ENCODE measurements around the gene SEMA3D. TPM values are rescaled to one million over a fixed set of nuclear protein-coding genes. Genes with fewer than 3 reads are reported as not detected.

Gene SEMA3D
- total and polyA plus RNA-seq, 2 of the 13 experiments (the other 11 are each of a cell fraction or from before 2014, with no cell fraction given) = 0.07 TPM; not detected in 1

DNA sequence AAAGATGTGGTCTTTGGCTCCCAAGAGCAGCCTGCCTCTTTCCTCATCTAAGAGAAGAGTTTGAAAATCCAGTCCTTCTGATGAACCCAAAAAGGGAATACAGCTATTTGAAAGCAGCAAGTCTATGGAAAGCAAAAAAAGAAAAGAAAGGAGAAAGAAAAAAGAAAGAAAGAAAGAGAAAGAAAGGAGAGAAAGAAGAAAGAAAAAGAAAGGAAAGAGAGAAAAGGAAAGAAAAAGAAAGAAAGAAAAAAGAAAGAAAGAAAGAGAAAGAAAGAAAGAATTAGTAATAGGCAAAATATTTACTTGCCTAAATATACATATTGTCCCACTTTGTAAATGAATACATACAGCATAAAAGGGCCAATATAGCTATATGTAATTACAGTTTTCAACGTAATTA lies 89.0 kb downstream of the SEMA3D start:
- Histone ChIP-seq H3K9ac (ENCODE audit: insufficient read depth, low read depth, low read length) (no peak overlapping the region), H3K9me3 (ENCODE audit: low read length) (no peaks in the 10 kb centered on the region), H3K4me1 (ENCODE audit: insufficient read depth, low read length) (no peaks in the 10 kb centered on the region), H4K20me1 (ENCODE audit: insufficient read depth, low read length) (no peaks in the 10 kb centered on the region), H3K79me2 (ENCODE audit: insufficient read depth, low read length) (no peaks in the 10 kb centered on the region), H2AFZ (ENCODE audit: low read length) (no peak overlapping the region), H3K27ac (ENCODE audit: extremely low read length, insufficient read depth, low read length) (no peak overlapping the region), H3K4me2 (ENCODE audit: low read depth, low read length) (no peak overlapping the region), H3K4me3 (replicated peaks in 1 of 3; ENCODE audit: insufficient read depth in 1 of 3, low read depth in 2 of 3, low read length in 3 of 3) (no peak overlapping the region), H3K36me3 (replicated peaks in 1 of 2; ENCODE audit: control insufficient read depth in 1 of 2, insufficient read depth in 2 of 2, low read length in 2 of 2) (no peaks in the 10 kb centered on the region), H3K27me3 (ENCODE audit: control insufficient read depth in 1 of 2, insufficient read depth in 2 of 2, low read length in 2 of 2) (no peaks in the 10 kb centered on the region)
- ATAC-seq (no peak), DNase-seq (ENCODE audit: low spot score) (no peak), FAIRE-seq (no peak)
- ChIA-PET CTCF (ENCODE audit: low intra/inter-chr PET ratio, low total read pairs) (no interaction called here), POLR2A (no interaction called here)
- TF ChIP-seq, protein P1, sequence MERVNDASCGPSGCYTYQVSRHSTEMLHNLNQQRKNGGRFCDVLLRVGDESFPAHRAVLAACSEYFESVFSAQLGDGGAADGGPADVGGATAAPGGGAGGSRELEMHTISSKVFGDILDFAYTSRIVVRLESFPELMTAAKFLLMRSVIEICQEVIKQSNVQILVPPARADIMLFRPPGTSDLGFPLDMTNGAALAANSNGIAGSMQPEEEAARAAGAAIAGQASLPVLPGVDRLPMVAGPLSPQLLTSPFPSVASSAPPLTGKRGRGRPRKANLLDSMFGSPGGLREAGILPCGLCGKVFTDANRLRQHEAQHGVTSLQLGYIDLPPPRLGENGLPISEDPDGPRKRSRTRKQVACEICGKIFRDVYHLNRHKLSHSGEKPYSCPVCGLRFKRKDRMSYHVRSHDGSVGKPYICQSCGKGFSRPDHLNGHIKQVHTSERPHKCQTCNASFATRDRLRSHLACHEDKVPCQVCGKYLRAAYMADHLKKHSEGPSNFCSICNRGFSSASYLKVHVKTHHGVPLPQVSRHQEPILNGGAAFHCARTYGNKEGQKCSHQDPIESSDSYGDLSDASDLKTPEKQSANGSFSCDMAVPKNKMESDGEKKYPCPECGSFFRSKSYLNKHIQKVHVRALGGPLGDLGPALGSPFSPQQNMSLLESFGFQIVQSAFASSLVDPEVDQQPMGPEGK (CRISPR knock-in tag; IDR thresholded peaks at IDR 0.05) = no peak
- no peak for TF ChIP-seq CBX1 (IDR thresholded peaks at IDR 0.05; ENCODE audit: low read depth)
- TF ChIP-seq, protein P2, sequence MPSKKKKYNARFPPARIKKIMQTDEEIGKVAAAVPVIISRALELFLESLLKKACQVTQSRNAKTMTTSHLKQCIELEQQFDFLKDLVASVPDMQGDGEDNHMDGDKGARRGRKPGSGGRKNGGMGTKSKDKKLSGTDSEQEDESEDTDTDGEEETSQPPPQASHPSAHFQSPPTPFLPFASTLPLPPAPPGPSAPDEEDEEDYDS (CRISPR knock-in tag; IDR thresholded peaks at IDR 0.05) = no peak
- in situ Hi-C loops (cut with HindIII; ENCODE audit: extremely low pct_ligation_motif_present, low pct_unique_long_range_greater_than_20kb) (no loop called here), intact Hi-C loops (cut with micrococcal nuclease; ENCODE audit: unreplicated experiment) (no loop called here)
- 0% methylated on average over 1 of the region's 1 CpG for WGBS (ENCODE audit: low lambda C conversion rate)
- no TSS peak for BruUV-seq (replicated peaks)

DNA sequence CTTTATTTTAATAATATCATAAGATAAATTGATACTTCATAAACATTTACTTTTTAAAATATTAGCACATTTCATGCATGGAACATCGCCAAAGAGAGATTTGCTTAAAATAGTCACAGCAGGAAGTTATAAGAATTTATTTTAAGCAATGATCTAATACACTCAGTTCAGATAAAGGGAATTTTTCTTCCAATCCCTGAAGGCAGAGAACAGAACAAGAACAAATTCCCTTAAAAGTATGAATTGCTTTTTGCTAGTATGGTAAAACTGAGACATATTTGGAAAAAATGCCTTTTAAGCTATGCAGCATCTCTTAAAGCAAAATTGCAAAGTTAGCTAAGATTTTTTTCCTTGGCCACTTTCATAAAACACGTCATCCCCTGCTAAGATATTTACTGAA lies 91.0 kb downstream of the SEMA3D start:
- in situ Hi-C loops (cut with HindIII; ENCODE audit: extremely low pct_ligation_motif_present, low pct_unique_long_range_greater_than_20kb) = no loop called here
- CTCF ChIA-PET (ENCODE audit: low intra/inter-chr PET ratio, low total read pairs) = no interaction called here
- intact Hi-C loops (cut with micrococcal nuclease; ENCODE audit: unreplicated experiment) = no loop called here
- no TSS peak for BruUV-seq (replicated peaks)
- H3K79me2 ChIP-seq (ENCODE audit: insufficient read depth, low read length) = no peaks in the 10 kb centered on the region
- H3K9me3 ChIP-seq (ENCODE audit: low read length) = no peaks in the 10 kb centered on the region
- H3K4me2 ChIP-seq (ENCODE audit: low read depth, low read length) = no peak overlapping the region
- DNase-seq (ENCODE audit: low spot score) (no peak), FAIRE-seq (no peak), ATAC-seq (no peak)
- no peaks in the 10 kb centered on the region for H3K27me3 ChIP-seq (ENCODE audit: control insufficient read depth in 1 of 2, insufficient read depth in 2 of 2, low read length in 2 of 2)
- no peak overlapping the region for H3K4me3 ChIP-seq (replicated peaks in 1 of 3; ENCODE audit: insufficient read depth in 1 of 3, low read depth in 2 of 3, low read length in 3 of 3)
- H3K36me3 ChIP-seq (replicated peaks in 1 of 2; ENCODE audit: control insufficient read depth in 1 of 2, insufficient read depth in 2 of 2, low read length in 2 of 2) = no peaks in the 10 kb centered on the region
- no peak overlapping the region for H2AFZ ChIP-seq (ENCODE audit: low read length)
- TF ChIP-seq RNF2 (conservative IDR thresholded peaks at IDR 0.05; ENCODE audit: low read depth) (no peak), NR2F2 (IDR thresholded peaks at IDR 0.05; ENCODE audit: borderline replicate concordance, low read depth) (no peak), ZNF720 (CRISPR knock-in tag; IDR thresholded peaks at IDR 0.05) (no peak), CCAR2 (optimal IDR thresholded peaks at IDR 0.05; ENCODE audit: low read depth, low read length) (no peak), ZNF543 (CRISPR knock-in tag; IDR thresholded peaks at IDR 0.05) (no peak), NBN (conservative IDR thresholded peaks at IDR 0.05) (no peak), SIX4 (CRISPR knock-in tag; IDR thresholded peaks at IDR 0.05) (no peak), JUNB (CRISPR knock-in tag; IDR thresholded peaks at IDR 0.05; ENCODE audit: borderline replicate concordance) (no peak), ZNF260 (CRISPR knock-in tag; IDR thresholded peaks at IDR 0.05; ENCODE audit: borderline replicate concordance, low read depth) (no peak), ZNF207 (IDR thresholded peaks at IDR 0.05; ENCODE audit: borderline replicate concordance) (no peak), ZFP36 (IDR thresholded peaks at IDR 0.05; ENCODE audit: borderline replicate concordance, low read depth, low read length, partially characterized antibody) (no peak), FOSL2 (CRISPR knock-in tag; IDR thresholded peaks at IDR 0.05) (no peak)
- TF ChIP-seq, protein P3, sequence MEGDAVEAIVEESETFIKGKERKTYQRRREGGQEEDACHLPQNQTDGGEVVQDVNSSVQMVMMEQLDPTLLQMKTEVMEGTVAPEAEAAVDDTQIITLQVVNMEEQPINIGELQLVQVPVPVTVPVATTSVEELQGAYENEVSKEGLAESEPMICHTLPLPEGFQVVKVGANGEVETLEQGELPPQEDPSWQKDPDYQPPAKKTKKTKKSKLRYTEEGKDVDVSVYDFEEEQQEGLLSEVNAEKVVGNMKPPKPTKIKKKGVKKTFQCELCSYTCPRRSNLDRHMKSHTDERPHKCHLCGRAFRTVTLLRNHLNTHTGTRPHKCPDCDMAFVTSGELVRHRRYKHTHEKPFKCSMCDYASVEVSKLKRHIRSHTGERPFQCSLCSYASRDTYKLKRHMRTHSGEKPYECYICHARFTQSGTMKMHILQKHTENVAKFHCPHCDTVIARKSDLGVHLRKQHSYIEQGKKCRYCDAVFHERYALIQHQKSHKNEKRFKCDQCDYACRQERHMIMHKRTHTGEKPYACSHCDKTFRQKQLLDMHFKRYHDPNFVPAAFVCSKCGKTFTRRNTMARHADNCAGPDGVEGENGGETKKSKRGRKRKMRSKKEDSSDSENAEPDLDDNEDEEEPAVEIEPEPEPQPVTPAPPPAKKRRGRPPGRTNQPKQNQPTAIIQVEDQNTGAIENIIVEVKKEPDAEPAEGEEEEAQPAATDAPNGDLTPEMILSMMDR (CRISPR knock-in tag; IDR thresholded peaks at IDR 0.05) = no peak
- WGBS (ENCODE audit: low lambda C conversion rate) = 1% methylated on average over 2 of the region's 2 CpGs
- H3K27ac ChIP-seq (ENCODE audit: extremely low read length, insufficient read depth, low read length) = no peak overlapping the region
- H3K9ac ChIP-seq (ENCODE audit: insufficient read depth, low read depth, low read length) = no peak overlapping the region
- POLR2A ChIA-PET = no interaction called here
- no peaks in the 10 kb centered on the region for H3K4me1 ChIP-seq (ENCODE audit: insufficient read depth, low read length)
- no peaks in the 10 kb centered on the region for H4K20me1 ChIP-seq (ENCODE audit: insufficient read depth, low read length)
